ENCODE measurements around the gene NUP210L. TPM values are rescaled to one million over a fixed set of nuclear protein-coding genes. Genes with fewer than 3 reads are reported as not detected.
A peak's percentile ranks its signal among the peaks of the same experiment; 100 is the strongest.

Gene NUP210L
- total and polyA plus RNA-seq, 2 donors from 2014 or later, result 0.06 TPM; not detected in 1

- no peak overlapping the region for H3K27ac ChIP-seq (ENCODE audit: low read depth in 2 of 2, low read length in 2 of 2)
- FAIRE-seq (no peak), DNase-seq (no peak)
- peaks cover 6 to 15% (median 11%) of the 10 kb centered on the region in 3 donors for H3K4me1 ChIP-seq (ENCODE audit: control insufficient read depth in 2 of 3, insufficient read depth in 2 of 3, low read depth in 1 of 3, low read length in 3 of 3)
- H3K9ac ChIP-seq (ENCODE audit: low read length in 3 of 3), result no peak overlapping the region
- no peak overlapping the region for H3K4me3 ChIP-seq (ENCODE audit: low read length in 3 of 3)
- TF ChIP-seq CTCF (IDR thresholded peaks at IDR 0.05; ENCODE audit: borderline replicate concordance, extremely low read depth, insufficient read depth), result no peak
- intact Hi-C loops (cut with DNase I), result no loop called here
- no peaks in the 10 kb centered on the region for H3K27me3 ChIP-seq (ENCODE audit: control insufficient read depth, insufficient read depth, low read length)
- peaks cover 6 to 16% (median 6%) of the 10 kb centered on the region in 3 donors for H3K36me3 ChIP-seq (ENCODE audit: control insufficient read depth in 2 of 3, insufficient read depth in 3 of 3, low read length in 3 of 3)
- no peaks in the 10 kb centered on the region for H3K9me3 ChIP-seq (ENCODE audit: control insufficient read depth in 2 of 3, insufficient read depth in 1 of 3, low read length in 3 of 3)
These were observed 159.7 kb downstream of the NUP210L start for GRCh38 chr1:153995202-153995601.

GRCh38 chr1:153991806-153992205 is 163.1 kb downstream of the NUP210L start:
- intact Hi-C loops (cut with DNase I), result no loop called here
- peak overlapping the region; percentile 93 to 98 (median 97) for H3K4me3 ChIP-seq (ENCODE audit: low read length in 3 of 3)
- H3K4me1 ChIP-seq (ENCODE audit: control insufficient read depth in 2 of 3, insufficient read depth in 2 of 3, low read depth in 1 of 3, low read length in 3 of 3), result peaks cover 6 to 16% (median 11%) of the 10 kb centered on the region in 3 donors
- H3K9ac ChIP-seq (ENCODE audit: low read length in 3 of 3), result peak overlapping the region in 2 of 3 donors; percentile 95 to 99
- H3K9me3 ChIP-seq (ENCODE audit: control insufficient read depth in 2 of 3, insufficient read depth in 1 of 3, low read length in 3 of 3), result no peaks in the 10 kb centered on the region
- no peak overlapping the region for H3K27ac ChIP-seq (ENCODE audit: low read depth in 2 of 2, low read length in 2 of 2)
- FAIRE-seq, result no peak
- no peak for TF ChIP-seq CTCF (IDR thresholded peaks at IDR 0.05; ENCODE audit: borderline replicate concordance, extremely low read depth, insufficient read depth)
- H3K27me3 ChIP-seq (ENCODE audit: control insufficient read depth, insufficient read depth, low read length), result no peaks in the 10 kb centered on the region
- H3K36me3 ChIP-seq (ENCODE audit: control insufficient read depth in 2 of 3, insufficient read depth in 3 of 3, low read length in 3 of 3), result peaks cover 6 to 16% (median 6%) of the 10 kb centered on the region in 3 donors
- DNase-seq, result no peak

GRCh38 chr1:153991151-153991630 is 163.7 kb downstream of the NUP210L start:
- no peak for FAIRE-seq
- DNase-seq, result no peak
- peak overlapping the region; percentile 93 to 98 (median 97) for H3K4me3 ChIP-seq (ENCODE audit: low read length in 3 of 3)
- H3K4me1 ChIP-seq (ENCODE audit: control insufficient read depth in 2 of 3, insufficient read depth in 2 of 3, low read depth in 1 of 3, low read length in 3 of 3), result peaks cover 6 to 20% (median 11%) of the 10 kb centered on the region in 3 donors
- intact Hi-C loops (cut with DNase I), result no loop called here
- peak overlapping the region; percentile 95 to 99 (median 99) for H3K9ac ChIP-seq (ENCODE audit: low read length in 3 of 3)
- H3K9me3 ChIP-seq (ENCODE audit: control insufficient read depth in 2 of 3, insufficient read depth in 1 of 3, low read length in 3 of 3), result no peaks in the 10 kb centered on the region
- no peaks in the 10 kb centered on the region for H3K27me3 ChIP-seq (ENCODE audit: control insufficient read depth, insufficient read depth, low read length)
- peaks cover 6 to 16% (median 6%) of the 10 kb centered on the region in 3 donors for H3K36me3 ChIP-seq (ENCODE audit: control insufficient read depth in 2 of 3, insufficient read depth in 3 of 3, low read length in 3 of 3)
- no peak for TF ChIP-seq CTCF (IDR thresholded peaks at IDR 0.05; ENCODE audit: borderline replicate concordance, extremely low read depth, insufficient read depth)
- peak overlapping the region; percentile 96 to 97 for H3K27ac ChIP-seq (ENCODE audit: low read depth in 2 of 2, low read length in 2 of 2)
